Endodermal cell (in vitro differentiated cells): ENCODE measurements around the gene DLG2. TPM values are rescaled to one million over a fixed set of nuclear protein-coding genes. Genes with fewer than 3 reads are reported as not detected.

Experiments
- DNase-seq: peaks from one replicate; pipeline ENCODE4 v3.0.0-alpha.2; 2017
- H3K27ac ChIP-seq: 2 replicates; pipeline ENCODE4 v1.5.1; 2013; ENCODE audit warnings: mild to moderate bottlenecking, low read depth, low read length, moderate library complexity
- H3K27me3 ChIP-seq: 2 replicates; pipeline ENCODE4 v1.6.1; 2013; ENCODE audit warnings: mild to moderate bottlenecking, low read length, moderate library complexity; ENCODE audit not compliant: insufficient read depth, control insufficient read depth, poor library complexity, severe bottlenecking
- H3K36me3 ChIP-seq: 2 replicates; pipeline ENCODE4 v1.7.0; 2013; ENCODE audit warnings: mild to moderate bottlenecking, low read length, moderate library complexity; ENCODE audit not compliant: control insufficient read depth, insufficient read depth
- H3K4me1 ChIP-seq: one replicate; pipeline ENCODE4 v1.7.0; 2013; ENCODE audit warnings: low read length; ENCODE audit not compliant: control insufficient read depth, insufficient read depth
- H3K4me3 ChIP-seq: 2 replicates; pipeline ENCODE4 v1.5.1; 2013; ENCODE audit warnings: mild to moderate bottlenecking, low read length, moderate library complexity
- H3K9ac ChIP-seq: 2 replicates; pipeline ENCODE4 v1.6.1; 2013; ENCODE audit warnings: mild to moderate bottlenecking, low read length, moderate library complexity; ENCODE audit not compliant: poor library complexity, severe bottlenecking; ENCODE audit errors: extremely low read depth
- H3K9me3 ChIP-seq: 2 replicates; pipeline ENCODE4 v1.6.1; 2013; ENCODE audit warnings: mild to moderate bottlenecking, low read length, moderate library complexity; ENCODE audit not compliant: control insufficient read depth
- H3K27ac Mint-ChIP-seq: 2 replicates; pipeline ENCODE4 v1.8.0; 2020; ENCODE audit warnings: mixed read lengths
- H3K27me3 Mint-ChIP-seq: 2 replicates; pipeline ENCODE4 v1.8.0; 2021; ENCODE audit warnings: mild to moderate bottlenecking, mixed read lengths; ENCODE audit not compliant: insufficient read depth
- H3K36me3 Mint-ChIP-seq: 2 replicates; pipeline ENCODE4 v1.8.0; 2020; ENCODE audit warnings: low read depth, mixed read lengths
- H3K4me1 Mint-ChIP-seq: 2 replicates; pipeline ENCODE4 v1.8.0; 2020; ENCODE audit warnings: mixed read lengths
- H3K4me3 Mint-ChIP-seq: 2 replicates; pipeline ENCODE4 v1.8.0; 2020; ENCODE audit warnings: mild to moderate bottlenecking, moderate library complexity, mixed read lengths
- H3K9me3 Mint-ChIP-seq: 2 replicates; pipeline ENCODE4 v1.8.0; 2020; ENCODE audit warnings: mild to moderate bottlenecking, mixed read lengths
- WGBS, 2 experiments: methylation state at CpG; one replicate each; pipeline versions ENCODE4 v1.1.5 to v1.1.7; 2013; ENCODE audit warnings: missing lambda C conversion rate in 2 of 2, mixed read lengths in 1 of 2; ENCODE audit not compliant: insufficient coverage in 1 of 2, insufficient read length in 1 of 2; 5-methylcytosine and 5-hydroxymethylcytosine counted together
- total RNA-seq, 2 donors: library from RNA; stranded (reverse); fragmentation: NEBNext Ultra II Directional in 1 of 2; extraction: Animal tissue kit (Norgen Biotek cat#: 25700) in 1 of 2; gene quantifications; 2 replicates in 1 of 2; 3 replicates in 1 of 2; pipeline ENCODE4 v1.2.1, GENCODE V29; 2021
- TF ChIP-seq, protein P1 (sequence below): fragments of 200-600 bp; sonication (generic); conservative IDR thresholded peaks from 2 replicates; pipeline ENCODE4 v1.5.0; 2021; ENCODE audit warnings: antibody characterized with exemption, mild to moderate bottlenecking

Gene DLG2
- total RNA-seq, 2 donors from 2014 or later, result 9.6 to 10.6 TPM

DNA sequence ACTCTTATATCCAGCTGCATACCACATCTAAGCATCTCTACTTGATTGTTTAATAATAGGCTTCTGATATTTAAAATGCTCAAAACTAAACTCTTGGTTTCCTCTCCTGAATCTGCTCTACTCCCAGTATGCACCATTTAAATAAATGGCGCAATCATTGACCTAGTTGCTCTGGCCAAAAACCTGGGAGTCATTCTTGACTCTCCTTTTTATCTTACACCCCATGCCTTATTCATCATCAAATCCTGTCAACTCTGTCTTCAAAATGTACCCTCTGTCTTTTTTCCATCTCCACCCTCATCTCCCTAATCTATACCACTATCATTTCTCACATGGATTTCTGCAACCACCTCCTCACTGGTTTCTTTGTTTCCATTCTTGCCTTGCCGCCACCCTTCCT lies 1941.4 kb downstream of the DLG2 start:
- Mint-ChIP-seq H3K9me3 (no peaks in the 10 kb centered on the region), H3K27me3 (peaks cover 18% of the 10 kb centered on the region), H3K4me3 (no peak overlapping the region), H3K36me3 (no peaks in the 10 kb centered on the region), H3K27ac (no peak overlapping the region), H3K4me1 (peaks cover 27% of the 10 kb centered on the region)
- no peak for DNase-seq
- Histone ChIP-seq H3K36me3 (no peaks in the 10 kb centered on the region), H3K27me3 (peaks cover 11% of the 10 kb centered on the region), H3K9ac (no peak overlapping the region), H3K4me1 (peaks cover 2% of the 10 kb centered on the region), H3K27ac (no peak overlapping the region), H3K4me3 (no peak overlapping the region), H3K9me3 (no peaks in the 10 kb centered on the region)
- TF ChIP-seq, protein P1, sequence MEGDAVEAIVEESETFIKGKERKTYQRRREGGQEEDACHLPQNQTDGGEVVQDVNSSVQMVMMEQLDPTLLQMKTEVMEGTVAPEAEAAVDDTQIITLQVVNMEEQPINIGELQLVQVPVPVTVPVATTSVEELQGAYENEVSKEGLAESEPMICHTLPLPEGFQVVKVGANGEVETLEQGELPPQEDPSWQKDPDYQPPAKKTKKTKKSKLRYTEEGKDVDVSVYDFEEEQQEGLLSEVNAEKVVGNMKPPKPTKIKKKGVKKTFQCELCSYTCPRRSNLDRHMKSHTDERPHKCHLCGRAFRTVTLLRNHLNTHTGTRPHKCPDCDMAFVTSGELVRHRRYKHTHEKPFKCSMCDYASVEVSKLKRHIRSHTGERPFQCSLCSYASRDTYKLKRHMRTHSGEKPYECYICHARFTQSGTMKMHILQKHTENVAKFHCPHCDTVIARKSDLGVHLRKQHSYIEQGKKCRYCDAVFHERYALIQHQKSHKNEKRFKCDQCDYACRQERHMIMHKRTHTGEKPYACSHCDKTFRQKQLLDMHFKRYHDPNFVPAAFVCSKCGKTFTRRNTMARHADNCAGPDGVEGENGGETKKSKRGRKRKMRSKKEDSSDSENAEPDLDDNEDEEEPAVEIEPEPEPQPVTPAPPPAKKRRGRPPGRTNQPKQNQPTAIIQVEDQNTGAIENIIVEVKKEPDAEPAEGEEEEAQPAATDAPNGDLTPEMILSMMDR, result no peak
- 95 to 100% methylated on average over 2 of the region's 2 CpGs for WGBS, 2 experiments

DNA sequence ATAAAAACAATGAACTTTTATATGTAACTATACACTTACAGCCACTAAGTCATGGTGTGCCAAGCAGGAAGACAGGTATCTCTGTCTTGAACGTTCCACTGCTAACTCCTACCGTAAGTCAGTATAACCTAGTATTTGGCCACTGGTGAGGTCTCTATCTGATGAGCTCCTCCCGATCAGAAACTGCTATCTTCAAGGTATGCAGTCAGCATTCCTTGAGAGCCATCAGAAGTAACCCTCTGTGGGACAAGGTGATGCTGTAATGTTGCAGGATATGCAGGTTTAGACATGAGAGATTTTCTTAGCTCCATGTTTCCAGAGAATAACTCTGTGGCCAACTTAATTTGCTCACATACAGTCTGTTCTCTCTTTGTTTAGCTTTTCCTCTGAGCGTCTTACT lies 1943.1 kb downstream of the DLG2 start:
- Histone ChIP-seq H3K4me1 (peaks cover 11% of the 10 kb centered on the region), H3K27me3 (peaks cover 11% of the 10 kb centered on the region), H3K27ac (no peak overlapping the region), H3K9ac (no peak overlapping the region), H3K9me3 (no peaks in the 10 kb centered on the region), H3K36me3 (no peaks in the 10 kb centered on the region), H3K4me3 (no peak overlapping the region)
- Mint-ChIP-seq H3K27me3 (peaks cover 18% of the 10 kb centered on the region), H3K4me1 (peaks cover 38% of the 10 kb centered on the region), H3K9me3 (no peaks in the 10 kb centered on the region), H3K27ac (no peak overlapping the region), H3K4me3 (no peak overlapping the region), H3K36me3 (no peaks in the 10 kb centered on the region)
- DNase-seq, result no peak
- 80 to 81% methylated on average over 1 to 4 of the region's 4 CpGs for WGBS, 2 experiments
- TF ChIP-seq, protein P1, result no peak

DNA sequence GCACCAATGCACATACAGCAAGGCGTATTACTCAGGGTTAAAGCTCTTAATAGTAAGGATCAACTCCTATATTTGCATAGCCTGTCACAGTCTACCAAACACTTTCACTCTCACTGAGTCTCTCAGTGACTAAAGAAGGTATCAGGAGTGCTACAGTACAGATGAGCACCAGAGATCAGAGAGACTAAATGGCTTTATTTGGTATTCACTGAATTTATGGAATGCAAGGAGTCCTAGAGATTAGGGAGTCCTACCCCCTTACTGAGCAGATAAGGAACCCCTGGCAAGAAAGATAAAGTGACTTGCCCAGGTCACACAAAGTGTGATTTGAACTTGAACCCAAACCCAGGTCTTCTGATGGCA lies 1944.6 kb downstream of the DLG2 start:
- H3K27me3 Mint-ChIP-seq, result peaks cover 18% of the 10 kb centered on the region
- H3K4me1 Mint-ChIP-seq, result peaks cover 37% of the 10 kb centered on the region
- TF ChIP-seq, protein P1, result no peak
- no peaks in the 10 kb centered on the region for H3K9me3 Mint-ChIP-seq
- H3K27ac Mint-ChIP-seq, result no peak overlapping the region
- DNase-seq, result no peak
- H3K36me3 Mint-ChIP-seq, result no peaks in the 10 kb centered on the region
- Histone ChIP-seq H3K9ac (no peak overlapping the region), H3K27ac (no peak overlapping the region), H3K9me3 (no peaks in the 10 kb centered on the region), H3K4me1 (peaks cover 11% of the 10 kb centered on the region), H3K36me3 (no peaks in the 10 kb centered on the region), H3K27me3 (peaks cover 11% of the 10 kb centered on the region), H3K4me3 (no peak overlapping the region)
- 50% methylated on average over 1 of the region's 1 CpG; no CpG with 5 or more reads in 1 of the 2 experiments for WGBS, 2 experiments
- no peak overlapping the region for H3K4me3 Mint-ChIP-seq
